HEK293T (cell line): Measurements from ENCODE around the gene YIF1A.

Experiments used
- CTCF ChIA-PET: fragments of 350-600 bp; formaldehyde crosslinking; extraction: SDS; loops from one replicate; lab custom pipeline; 2021; ENCODE audit warnings: antibody characterized with exemption, inconsistent platforms; lab: Yijun Ruan, JAX
- POLR2A ChIA-PET: fragments of 350-600 bp; formaldehyde crosslinking; extraction: SDS; loops from one replicate; lab custom pipeline; 2020; ENCODE audit warnings: antibody characterized with exemption, inconsistent platforms; lab: Yijun Ruan, JAX
- DNase-seq: peaks from one replicate; pipeline ENCODE4 v3.0.0; 2012; ENCODE audit warnings: mixed read lengths; ENCODE audit errors: extremely low spot score
- ARNT ChIP-seq: fragments of 450-650 bp; IDR thresholded peaks from 2 replicates; pipeline ENCODE4 v1.6.1; 2017; ENCODE audit warnings: mild to moderate bottlenecking
- BHLHE40 ChIP-seq: fragments of 450-650 bp; IDR thresholded peaks from 2 replicates; pipeline ENCODE4 v1.6.1; 2016; ENCODE audit warnings: mild to moderate bottlenecking, moderate library complexity, borderline replicate concordance
- CTBP1 ChIP-seq: fragments of 450-650 bp; IDR thresholded peaks from 2 replicates; pipeline ENCODE4 v1.6.1; 2016; ENCODE audit warnings: borderline replicate concordance
- ELF4 ChIP-seq: fragments of 450-650 bp; IDR thresholded peaks from 2 replicates; pipeline ENCODE4 v1.6.1; 2017; ENCODE audit warnings: antibody characterized with exemption
- FOXA1 ChIP-seq: fragments of 450-650 bp; IDR thresholded peaks from 2 replicates; pipeline ENCODE4 v1.6.1; 2016; ENCODE audit warnings: mild to moderate bottlenecking
- FOXK2 ChIP-seq: fragments of 450-650 bp; IDR thresholded peaks from 2 replicates; pipeline ENCODE4 v1.6.1; 2016; ENCODE audit warnings: mild to moderate bottlenecking
- FOXM1 ChIP-seq: fragments of 450-650 bp; IDR thresholded peaks from 2 replicates; pipeline ENCODE4 v1.6.1; 2017; ENCODE audit warnings: mild to moderate bottlenecking, borderline replicate concordance
- HDGF ChIP-seq: fragments of 450-650 bp; IDR thresholded peaks from 2 replicates; pipeline ENCODE4 v1.6.1; 2017; ENCODE audit warnings: antibody characterized with exemption, borderline replicate concordance
- L3MBTL2 ChIP-seq: fragments of 450-650 bp; conservative IDR thresholded peaks from 2 replicates; pipeline ENCODE4 v1.6.1; 2016; ENCODE audit warnings: mild to moderate bottlenecking
- LEF1 ChIP-seq: fragments of 450-650 bp; IDR thresholded peaks from 2 replicates; pipeline ENCODE4 v1.6.1; 2017; ENCODE audit warnings: mild to moderate bottlenecking, borderline replicate concordance
- NFRKB ChIP-seq: fragments of 450-650 bp; IDR thresholded peaks from 2 replicates; pipeline ENCODE4 v1.6.1; 2016; ENCODE audit warnings: mild to moderate bottlenecking, moderate library complexity
- SP1 ChIP-seq: fragments of 450-650 bp; IDR thresholded peaks from 2 replicates; pipeline ENCODE4 v1.6.1; 2017
- SUZ12 ChIP-seq: fragments of 450-650 bp; IDR thresholded peaks from 2 replicates; pipeline ENCODE4 v1.6.1; 2016; ENCODE audit warnings: mild to moderate bottlenecking
- TARDBP ChIP-seq: fragments of 450-650 bp; IDR thresholded peaks from 2 replicates; pipeline ENCODE4 v1.6.1; 2016
- ZNF384 ChIP-seq: fragments of 450-650 bp; IDR thresholded peaks from 2 replicates; pipeline ENCODE4 v1.6.1; 2016
- TF ChIP-seq, protein P1 (sequence below): fragments of 450-650 bp; IDR thresholded peaks from 2 replicates; pipeline ENCODE4 v1.6.1; 2016

The YIF1A gene

DNA sequence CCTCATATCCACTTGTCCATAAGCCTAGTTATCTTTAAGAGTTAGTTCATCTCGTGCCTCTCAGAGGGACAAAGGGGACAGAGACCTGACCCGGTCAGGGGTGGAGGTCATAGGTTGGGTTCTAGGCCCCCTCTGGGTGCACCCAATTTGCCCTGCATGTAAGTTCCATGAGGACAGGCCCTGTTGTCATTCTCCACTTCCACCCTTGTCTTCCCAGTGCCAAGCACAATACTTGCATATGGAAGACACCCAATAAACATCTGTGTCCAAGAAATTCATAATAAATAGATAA lies 1.3 kb upstream of the YIF1A start:
- no peak for DNase-seq
- ChIA-PET CTCF (interaction anchor here (0.6 to 2.6 kb wide), 5 partner anchors 8 to 94 kb away, joined by 3 to 11 read pairs (median 4); no protein-coding TSS in a partner anchor), POLR2A (interaction anchor here (1.7 to 4.3 kb wide), 4 partner anchors 10 to 56 kb away, joined by 8 to 36 read pairs (median 18); partner anchors contain the start of gene RAB1B)
- no peak for TF ChIP-seq TARDBP

GRCh38 chr11:66289548-66290329 lies 796 bp upstream of the YIF1A start:
- ChIA-PET POLR2A (interaction anchor here (0.6 to 4.3 kb wide), 31 partner anchors 9 to 1177 kb away, joined by 3 to 36 read pairs (median 5); partner anchors contain the start of genes B4GAT1, CNIH2, DPP3 and MRPL11), CTCF (interaction anchor here (0.6 to 2.6 kb wide), 9 partner anchors 7 to 95 kb away, joined by 3 to 11 read pairs (median 4); no protein-coding TSS in a partner anchor)
- DNase-seq = peak; percentile 70
- TF ChIP-seq L3MBTL2 = peak; percentile 81
- no peak for TF ChIP-seq BHLHE40

- ChIA-PET POLR2A (interaction anchor here (1.1 to 4.3 kb wide), 13 partner anchors 12 to 1176 kb away, joined by 4 to 36 read pairs (median 8); partner anchors contain the start of gene RAB1B), CTCF (interaction anchor here (1.2 to 2.6 kb wide), 3 partner anchors 23 to 34 kb away, joined by 4 to 11 read pairs (median 5); no protein-coding TSS in a partner anchor)
- DNase-seq = no peak
- no peak for TF ChIP-seq ELF4
- TF ChIP-seq NFRKB = no peak
- no peak for TF ChIP-seq SUZ12
- no peak for TF ChIP-seq CTBP1
- TF ChIP-seq FOXA1 = no peak
- no peak for TF ChIP-seq FOXM1
- TF ChIP-seq L3MBTL2 = no peak
- TF ChIP-seq, protein P1, sequence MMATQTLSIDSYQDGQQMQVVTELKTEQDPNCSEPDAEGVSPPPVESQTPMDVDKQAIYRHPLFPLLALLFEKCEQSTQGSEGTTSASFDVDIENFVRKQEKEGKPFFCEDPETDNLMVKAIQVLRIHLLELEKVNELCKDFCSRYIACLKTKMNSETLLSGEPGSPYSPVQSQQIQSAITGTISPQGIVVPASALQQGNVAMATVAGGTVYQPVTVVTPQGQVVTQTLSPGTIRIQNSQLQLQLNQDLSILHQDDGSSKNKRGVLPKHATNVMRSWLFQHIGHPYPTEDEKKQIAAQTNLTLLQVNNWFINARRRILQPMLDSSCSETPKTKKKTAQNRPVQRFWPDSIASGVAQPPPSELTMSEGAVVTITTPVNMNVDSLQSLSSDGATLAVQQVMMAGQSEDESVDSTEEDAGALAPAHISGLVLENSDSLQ = no peak
- TF ChIP-seq FOXK2 = no peak
- TF ChIP-seq ARNT = no peak
- no peak for TF ChIP-seq BHLHE40
- no peak for TF ChIP-seq TARDBP
- TF ChIP-seq SP1 = no peak
- no peak for TF ChIP-seq ZNF384
- TF ChIP-seq HDGF = no peak
- no peak for TF ChIP-seq LEF1
Observed at GRCh38 chr11:66287889-66288670, 863 bp downstream of the YIF1A start.

DNA sequence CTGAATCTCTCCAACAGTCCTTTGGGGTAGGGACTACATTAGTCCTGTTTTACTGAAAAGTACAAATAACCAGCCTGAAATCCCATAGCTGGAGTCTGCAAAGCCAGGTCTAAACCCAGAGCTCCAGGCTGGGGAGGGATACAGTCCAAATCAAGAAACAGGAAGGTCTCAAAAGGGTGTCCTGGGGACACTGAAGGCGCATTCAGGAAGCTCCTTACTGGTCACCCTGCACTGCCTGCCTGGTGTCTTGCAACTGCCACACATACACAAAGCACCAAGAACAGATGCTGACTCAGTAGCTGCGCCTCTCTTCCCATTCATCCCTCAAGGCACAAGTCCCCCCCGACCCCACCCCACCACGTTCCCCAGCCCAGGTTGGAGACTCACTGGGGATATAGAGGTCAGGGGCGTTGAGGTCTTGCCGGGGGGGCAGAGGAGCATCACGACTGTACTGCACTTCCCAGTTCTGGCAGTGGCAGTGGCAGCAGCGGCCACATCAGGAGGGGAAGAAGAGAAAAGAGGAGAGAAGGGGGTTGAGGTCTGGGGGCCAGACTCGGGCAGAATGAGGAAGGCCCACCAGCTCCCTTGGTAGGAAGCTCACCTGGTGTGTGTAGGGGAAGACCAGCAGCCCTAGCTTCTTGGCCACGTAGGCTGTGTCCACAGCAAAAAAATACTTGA lies 1.6 kb downstream of the YIF1A start:
- ChIA-PET POLR2A (interaction anchor here (0.9 to 4.3 kb wide), 2 partner anchors 19 to 71 kb away, joined by 3 to 24 read pairs; partner anchors contain the start of gene RAB1B), CTCF (interaction anchor here (1.0 to 1.2 kb wide), 2 partner anchors 24 to 34 kb away, joined by 3 to 4 read pairs; no protein-coding TSS in a partner anchor)
- no peak for DNase-seq
- no peak for TF ChIP-seq TARDBP
- TF ChIP-seq SUZ12 = no peak
- TF ChIP-seq, protein P1 = no peak
- no peak for TF ChIP-seq NFRKB
- no peak for TF ChIP-seq HDGF
- TF ChIP-seq LEF1 = no peak
- no peak for TF ChIP-seq FOXK2
- TF ChIP-seq ARNT = no peak
- no peak for TF ChIP-seq L3MBTL2
- no peak for TF ChIP-seq FOXM1
- TF ChIP-seq FOXA1 = no peak
- no peak for TF ChIP-seq ZNF384

GRCh38 chr11:66286699-66287098 lies 2.2 kb downstream of the YIF1A start:
- POLR2A ChIA-PET = interaction anchor here (0.9 to 4.3 kb wide), 3 partner anchors 19 to 71 kb away, joined by 3 to 24 read pairs (median 4); partner anchors contain the start of gene RAB1B
- CTCF ChIA-PET = interaction anchor here (0.5 to 1.0 kb wide), 2 partner anchors 25 to 77 kb away, joined by 3 read pairs; no protein-coding TSS in a partner anchor
- TF ChIP-seq LEF1 = no peak
- TF ChIP-seq HDGF = no peak
- no peak for TF ChIP-seq NFRKB
- no peak for TF ChIP-seq ARNT
- TF ChIP-seq L3MBTL2 = no peak
- no peak for DNase-seq

GRCh38 chr11:66285250-66285947 lies 3.5 kb downstream of the YIF1A start:
- DNase-seq = no peak
- no peak for TF ChIP-seq CTBP1
- TF ChIP-seq LEF1 = no peak
- no peak for TF ChIP-seq BHLHE40
- ChIA-PET CTCF (interaction anchor here (0.6 kb wide), 2 partner anchors 40 to 131 kb away, joined by 3 to 4 read pairs; no protein-coding TSS in a partner anchor), POLR2A (interaction anchor here (0.7 to 1.1 kb wide), 2 partner anchors 9 to 29 kb away, joined by 4 read pairs; no protein-coding TSS in a partner anchor)
